Breast epithelium (tissue), 3 donors: Measurements from ENCODE around the gene QPRT.

Source experiments
- CTCF ChIP-seq, 3 donors: fragments of 450-650 bp; IDR thresholded peaks; one replicate each; pipeline ENCODE4 v1.5.1; 2016 to 2017; ENCODE audit warnings: antibody characterized with exemption in 3 of 3, mild to moderate bottlenecking in 3 of 3, moderate library complexity in 3 of 3
- POLR2A ChIP-seq: fragments of 450-650 bp; IDR thresholded peaks from one replicate; pipeline ENCODE4 v1.6.1; 2016; ENCODE audit warnings: antibody characterized with exemption, mild to moderate bottlenecking, moderate library complexity

- TF ChIP-seq CTCF (IDR thresholded peaks at IDR 0.05) = no peak
- no peak for TF ChIP-seq POLR2A
Measured at GRCh38 chr16:29665294-29666077, 13.5 kb upstream of the QPRT start.
